Omental fat pad (tissue), 4 donors: ENCODE results near the gene CNTNAP1. TPM values are rescaled to one million over a fixed set of nuclear protein-coding genes. Genes with fewer than 3 reads are reported as not detected.

Experiments used
- ATAC-seq: fragments of 150-250 bp; one replicate; pipeline ENCODE4 v1.9.1; 2016; ENCODE audit warnings: mild to moderate bottlenecking, moderate library complexity; ENCODE audit not compliant: low FRiP score
- DNase-seq: peaks from one replicate; pipeline ENCODE4 v3.0.0-alpha.2; 2019; ENCODE audit warnings: low spot score
- CTCF ChIP-seq, 3 donors: fragments of 450-650 bp; IDR thresholded peaks; one replicate each; pipeline ENCODE4 v1.5.1; 2016 to 2017; ENCODE audit warnings: antibody characterized with exemption in 3 of 3, mild to moderate bottlenecking in 3 of 3, moderate library complexity in 2 of 3
- total RNA-seq, 4 donors: library from RNA; depleted of rRNA; stranded (reverse); fragments of >200 nt; gene quantifications; one replicate each; pipeline ENCODE4 v1.1.0, GENCODE V29; 2016

CNTNAP1 gene
- total RNA-seq, 4 donors from 2014 or later = 1.8 to 9.0 (median 4.2) TPM

GRCh38 chr17:42698736-42699414 lies 16.5 kb downstream of the CNTNAP1 start:
- TF ChIP-seq CTCF (IDR thresholded peaks at IDR 0.05) = no peak
- ATAC-seq (peak; percentile 81), DNase-seq (no peak)

- no peak for ATAC-seq
- no peak for DNase-seq
Observed at GRCh38 chr17:42699415-42699740, 17.0 kb downstream of the CNTNAP1 start.

GRCh38 chr17:42700586-42701289 lies 18.4 kb downstream of the CNTNAP1 start:
- DNase-seq (no peak), ATAC-seq (no peak)
- no peak for TF ChIP-seq CTCF (IDR thresholded peaks at IDR 0.05)

More at GRCh38 chr17:42699415-42699740, 17.0 kb downstream of the CNTNAP1 start:
- no peak for TF ChIP-seq CTCF (IDR thresholded peaks at IDR 0.05)

GRCh38 chr17:42702446-42702845 lies 20.1 kb downstream of the CNTNAP1 start:
- no peak for DNase-seq
- no peak for TF ChIP-seq CTCF (IDR thresholded peaks at IDR 0.05)
- ATAC-seq = no peak

GRCh38 chr17:42704490-42704836 lies 22.1 kb downstream of the CNTNAP1 start:
- no peak for TF ChIP-seq CTCF (IDR thresholded peaks at IDR 0.05)
- DNase-seq (no peak), ATAC-seq (no peak)

- TF ChIP-seq CTCF (IDR thresholded peaks at IDR 0.05) = no peak
- ATAC-seq = no peak
- no peak for DNase-seq
Observed at GRCh38 chr17:42704837-42705494, 22.6 kb downstream of the CNTNAP1 start.
